ENCODE data around the gene MAP2K2.

MAP2K2 gene

DNA sequence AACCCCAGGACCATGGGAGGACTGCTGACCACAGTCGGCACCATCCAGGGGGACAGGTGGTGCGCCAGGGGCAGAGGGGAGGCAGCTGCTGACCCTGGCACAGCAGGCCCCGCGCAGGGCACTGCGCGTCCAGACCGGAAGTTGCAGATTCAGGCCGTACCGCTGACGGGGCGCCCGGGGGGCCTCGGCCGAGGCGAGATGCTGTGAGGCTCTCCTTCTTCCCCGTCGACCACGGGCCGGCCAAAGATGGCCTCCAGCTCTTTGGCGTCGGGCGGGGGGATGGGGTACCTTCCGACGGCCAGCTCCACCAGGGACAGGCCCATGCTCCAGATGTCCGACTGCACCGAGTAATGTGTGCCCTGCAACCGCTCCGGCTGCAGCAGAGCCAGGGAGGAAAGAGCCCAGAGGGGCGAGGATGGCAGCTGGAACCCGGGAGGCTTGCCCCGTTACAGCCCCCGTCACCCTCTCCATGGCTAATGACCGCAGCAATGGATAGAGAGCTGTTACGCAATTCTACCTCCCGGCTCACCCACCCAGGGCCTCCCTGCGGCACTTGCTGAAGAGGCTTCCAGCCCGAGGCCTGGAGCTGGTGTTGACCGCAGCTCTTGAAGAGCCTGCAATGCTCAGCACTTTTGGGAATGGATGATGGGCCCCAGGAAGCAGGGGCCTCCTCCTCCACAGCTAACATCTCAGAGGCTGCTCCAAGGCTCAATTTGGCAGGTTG is 24.7 kb downstream of the MAP2K2 start:
- DNase-seq (ENCODE audit: low read depth in 3 of 3): no peak

DNA sequence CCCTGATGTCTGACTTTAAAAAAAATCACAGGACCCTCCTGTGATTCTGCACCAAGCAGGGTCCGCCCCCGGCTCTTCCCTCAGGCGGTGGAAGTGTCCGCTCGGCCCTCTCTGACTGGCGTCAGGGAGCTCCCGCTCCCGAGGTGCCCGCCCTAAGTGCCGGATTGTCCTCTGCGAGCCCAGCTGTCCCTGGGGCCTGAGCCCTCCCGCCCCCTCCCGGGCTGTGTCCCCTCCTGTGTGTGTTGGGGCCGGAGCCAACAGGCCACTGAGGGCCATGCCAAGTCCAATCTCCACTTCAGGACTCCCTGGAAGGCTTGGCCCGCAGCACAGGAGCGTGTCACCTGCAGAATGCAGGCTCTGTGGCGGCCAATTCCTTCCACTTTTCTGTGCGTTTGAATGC is 25.4 kb downstream of the MAP2K2 start:
- no peak for DNase-seq (ENCODE audit: low read depth in 3 of 3)

DNA sequence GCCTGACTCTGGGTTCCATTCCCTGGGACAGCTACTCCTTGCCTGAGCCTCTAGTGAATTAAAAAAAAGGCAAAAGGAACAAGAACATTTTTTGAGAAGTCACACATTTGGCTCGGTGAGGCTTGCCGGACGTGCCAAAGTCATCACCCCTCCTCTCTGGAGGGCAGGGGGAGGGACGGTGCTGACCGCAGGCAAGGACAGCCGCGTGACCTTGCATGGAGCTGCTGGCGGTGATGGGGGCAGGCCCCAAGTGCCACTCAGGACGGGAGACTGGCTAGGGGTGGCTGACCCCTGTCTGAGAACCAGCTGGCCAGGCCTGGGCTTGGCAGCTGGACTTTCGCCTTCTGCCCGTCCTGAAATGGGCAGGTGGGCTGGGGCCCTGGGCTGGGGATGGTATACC is 26.4 kb downstream of the MAP2K2 start:
- no peak for DNase-seq (ENCODE audit: low read depth in 3 of 3)

DNA sequence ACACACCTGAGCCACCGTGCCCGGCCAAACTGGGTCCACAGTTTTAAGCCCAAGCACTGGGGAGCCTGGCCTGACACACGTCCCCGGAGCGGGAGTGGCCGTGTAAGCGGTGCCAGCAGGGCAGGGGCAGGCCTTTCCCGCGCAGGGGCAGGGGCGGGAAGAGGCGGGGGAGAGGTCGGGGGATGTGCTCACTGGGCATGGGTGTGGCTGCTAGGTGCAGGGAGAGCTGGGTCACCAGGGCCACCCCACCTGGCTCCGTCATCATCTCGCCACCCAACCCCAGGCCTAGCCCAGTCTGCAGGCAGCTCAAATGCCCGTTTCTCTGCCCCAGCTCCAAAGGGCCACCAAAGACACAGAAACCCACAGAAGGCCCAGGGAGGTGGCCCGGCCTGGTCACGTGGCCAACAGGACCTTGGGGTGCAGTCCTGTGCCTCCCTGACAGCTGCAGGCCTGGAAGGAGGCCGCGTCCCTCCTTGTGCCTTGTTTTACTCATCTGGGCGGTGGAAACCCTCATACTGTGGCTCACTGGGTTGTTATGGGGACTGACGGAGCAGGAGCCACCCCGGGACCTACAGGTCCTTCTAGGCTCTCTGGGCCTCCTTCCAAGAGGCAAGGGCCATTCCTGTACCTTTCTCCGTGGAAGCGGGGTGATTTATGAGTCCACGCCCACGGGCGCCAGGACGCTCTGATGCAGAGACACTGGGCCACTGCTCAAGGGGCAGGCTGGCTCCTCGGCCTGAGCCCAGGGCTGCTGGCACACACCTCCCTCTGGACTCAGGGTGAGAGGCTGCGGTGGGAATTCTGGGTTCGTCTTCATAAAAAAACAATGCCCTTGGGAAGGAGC is 27.7 kb downstream of the MAP2K2 start:
- no peak for DNase-seq (ENCODE audit: low read depth in 3 of 3)

DNA sequence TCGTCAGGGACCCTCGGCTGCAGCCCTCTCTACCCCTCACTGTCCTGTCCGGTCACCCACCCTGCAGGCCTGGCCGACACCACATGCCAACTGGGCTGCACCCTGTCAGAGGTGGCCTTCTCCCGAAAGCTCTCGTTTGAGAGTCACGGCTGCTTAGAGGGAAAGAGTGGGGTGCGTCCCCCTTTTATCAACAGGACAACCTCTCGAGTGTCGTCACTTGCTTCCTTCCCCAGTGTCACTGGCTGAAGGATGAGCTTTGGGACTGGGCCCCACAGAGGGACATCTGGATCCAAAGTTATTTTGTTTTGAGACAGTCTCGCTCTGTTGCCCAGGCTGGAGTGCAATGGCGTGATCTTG is 28.5 kb downstream of the MAP2K2 start:
- DNase-seq (ENCODE audit: low read depth in 3 of 3): no peak

DNA sequence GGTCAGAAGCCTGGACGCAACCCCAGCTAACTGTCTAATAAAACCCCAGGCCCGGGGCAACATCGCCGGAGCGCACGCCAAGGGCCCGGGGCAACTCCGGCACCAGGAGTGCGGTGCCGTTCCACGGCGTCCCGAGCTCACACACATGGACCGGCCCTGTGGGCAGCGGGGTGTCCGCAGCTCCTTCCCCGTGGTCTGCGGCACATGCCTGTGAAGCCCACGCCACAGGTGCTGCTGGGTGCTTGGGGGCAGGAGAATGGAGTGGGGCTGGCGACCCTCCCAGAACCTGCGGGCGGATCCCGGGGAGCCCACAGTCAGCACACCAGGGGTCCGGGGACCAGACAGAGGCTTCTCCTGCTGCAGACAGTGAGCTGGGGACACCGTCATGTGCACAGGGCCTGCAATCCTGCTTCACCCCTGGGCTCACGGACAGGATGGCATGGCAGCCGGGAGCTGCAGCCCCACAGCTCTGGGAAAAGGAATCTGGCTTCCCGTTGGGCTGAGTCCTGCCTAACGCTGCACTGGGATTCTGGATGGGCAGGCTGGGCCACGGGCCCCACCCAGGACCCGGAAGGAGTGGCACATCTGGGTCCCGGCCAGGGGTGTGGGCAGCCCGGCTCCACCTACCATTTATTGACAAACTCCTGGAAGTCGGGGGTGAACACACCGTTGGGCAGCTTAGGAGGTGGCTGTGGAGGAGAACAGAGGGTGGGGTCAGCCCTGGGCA is 29.0 kb downstream of the MAP2K2 start:
- DNase-seq (ENCODE audit: low read depth in 3 of 3): no peak

DNA sequence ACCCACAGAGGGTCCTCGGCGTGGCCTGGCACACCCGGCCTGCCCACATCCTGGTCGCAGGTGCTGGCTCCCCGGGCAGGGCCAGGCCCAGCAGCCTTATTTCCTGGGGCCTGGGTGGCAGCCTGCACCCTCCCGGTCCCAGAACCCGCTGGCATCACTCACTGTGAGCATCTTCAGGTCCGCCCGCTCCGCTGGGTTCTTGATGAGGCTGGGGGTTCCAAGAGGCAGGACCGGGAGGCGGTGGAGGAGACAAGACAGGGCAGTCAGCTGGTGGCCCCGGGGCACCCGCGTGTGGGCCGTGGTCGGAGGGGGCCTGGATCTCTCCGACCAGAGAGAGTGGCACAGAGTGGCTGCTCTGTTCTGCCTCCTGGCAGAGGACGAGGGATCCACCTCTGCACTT is 29.6 kb downstream of the MAP2K2 start:
- no peak for DNase-seq (ENCODE audit: low read depth in 3 of 3)

DNA sequence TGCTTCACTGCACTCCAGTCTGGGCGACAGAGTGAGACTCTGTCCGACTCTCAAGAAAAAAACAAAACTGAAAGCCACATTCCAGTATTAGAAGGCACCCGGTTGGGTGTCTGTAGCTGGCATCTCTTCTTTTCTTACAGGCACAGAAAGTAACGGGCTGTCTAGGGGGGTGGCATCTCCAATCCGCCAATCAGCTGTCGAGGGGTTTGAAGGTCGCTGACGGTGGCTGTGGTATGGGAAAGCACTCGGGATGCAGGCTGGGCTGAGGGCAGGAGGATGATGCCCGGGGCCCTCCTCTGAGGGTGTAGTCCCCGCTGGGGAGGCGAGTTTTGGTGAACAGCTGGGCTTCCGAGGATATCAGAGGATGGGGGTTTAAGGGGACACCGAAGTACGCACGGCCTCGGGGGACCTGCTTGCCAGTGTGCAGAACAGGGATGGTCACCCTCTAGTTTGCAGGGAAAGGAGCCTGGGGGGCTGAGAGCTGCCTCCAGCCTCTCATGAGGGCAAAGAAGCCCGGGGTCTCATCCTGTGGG is 30.2 kb downstream of the MAP2K2 start:
- no peak for DNase-seq (ENCODE audit: low read depth in 3 of 3)

DNA sequence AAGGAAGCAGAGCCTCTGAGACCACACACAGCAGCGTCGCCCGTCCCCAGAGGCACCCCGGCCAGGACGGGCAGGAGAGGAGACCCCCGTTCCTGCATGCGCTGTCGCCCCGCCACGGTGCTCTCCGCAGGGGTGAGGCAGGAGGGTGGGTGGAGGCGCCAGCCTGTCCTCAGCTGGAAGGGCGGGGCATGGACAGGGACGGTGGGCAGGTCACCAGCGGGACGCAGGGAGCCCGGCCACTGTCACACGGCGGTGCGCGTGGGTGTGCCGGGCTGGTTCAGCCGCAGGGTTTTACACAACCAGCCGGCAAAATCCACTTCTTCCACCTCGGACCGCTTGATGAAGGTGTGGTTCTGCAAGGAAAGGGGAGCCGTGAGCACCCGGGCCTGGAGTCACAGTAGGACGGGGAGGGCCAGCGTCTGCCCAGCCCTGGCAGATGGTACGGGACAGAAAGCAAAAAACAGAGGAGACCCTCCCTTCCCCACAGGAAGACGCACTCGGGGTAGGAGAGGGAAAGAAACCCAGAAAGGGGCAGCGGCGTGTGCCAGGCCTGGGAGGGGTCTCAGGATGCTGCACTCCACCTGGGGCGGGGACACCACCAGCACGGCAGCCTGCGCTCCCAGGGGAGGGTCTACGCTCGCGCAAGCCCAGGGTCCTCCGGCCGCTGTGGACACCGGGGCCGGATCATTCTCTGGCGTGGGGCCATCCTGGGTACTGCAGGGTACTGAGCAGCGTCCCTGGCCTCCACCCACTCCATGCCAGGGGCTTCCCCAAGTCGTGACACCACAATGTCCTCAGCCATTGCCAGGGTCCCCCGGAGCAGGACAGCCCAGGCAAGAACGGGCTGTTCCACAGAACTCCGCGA is 33.3 kb downstream of the MAP2K2 start:
- no peak for DNase-seq (ENCODE audit: low read depth in 3 of 3)

DNA sequence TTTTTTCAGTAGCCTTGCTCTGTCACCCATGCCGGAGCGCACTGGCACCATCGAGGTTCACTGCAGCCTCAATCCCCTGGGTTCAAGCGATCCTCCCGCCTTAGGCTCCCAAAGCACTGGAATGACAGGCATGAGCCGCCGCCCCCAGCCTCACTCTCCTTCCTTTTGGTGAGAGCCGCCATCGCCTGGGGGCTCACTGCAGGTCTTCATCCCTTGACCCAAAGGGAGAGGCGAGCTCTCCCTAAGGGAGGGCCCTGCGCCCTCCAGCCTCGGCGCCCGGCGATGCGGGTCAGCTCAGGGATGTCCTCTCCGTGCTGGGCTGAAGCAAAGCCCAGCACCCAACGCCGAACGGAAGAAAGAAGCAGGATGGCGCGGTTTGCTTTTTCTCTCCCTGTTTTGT is 34.0 kb downstream of the MAP2K2 start:
- no peak for DNase-seq (ENCODE audit: low read depth in 3 of 3)

DNA sequence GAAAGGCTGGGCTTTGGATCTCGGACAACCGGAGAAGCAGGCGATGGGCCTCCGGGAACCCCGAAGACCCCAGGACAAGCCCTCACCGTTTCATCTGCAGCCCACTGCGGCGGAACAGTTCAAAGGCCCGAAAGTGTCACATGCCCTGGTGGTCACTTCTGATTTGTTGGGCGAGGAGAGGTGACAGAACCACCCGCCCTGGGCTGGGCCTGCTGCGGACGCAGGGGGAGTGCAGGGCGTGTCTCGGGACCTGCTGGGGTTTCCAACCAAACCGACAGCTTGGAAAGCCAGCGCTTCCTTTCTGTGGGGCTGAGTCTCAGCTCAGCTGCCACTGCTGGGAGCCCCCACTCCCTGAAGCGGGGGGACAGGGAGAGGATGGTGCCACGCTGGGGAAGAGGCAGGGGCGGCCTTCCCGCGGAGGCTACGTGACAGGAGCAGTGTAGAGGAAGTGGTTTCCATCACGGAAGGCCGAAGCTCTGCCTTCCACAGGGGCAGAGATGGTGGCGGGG is 34.5 kb downstream of the MAP2K2 start:
- DNase-seq (ENCODE audit: low read depth in 3 of 3): peak in 1 of 3 experiments; percentile 56

DNA sequence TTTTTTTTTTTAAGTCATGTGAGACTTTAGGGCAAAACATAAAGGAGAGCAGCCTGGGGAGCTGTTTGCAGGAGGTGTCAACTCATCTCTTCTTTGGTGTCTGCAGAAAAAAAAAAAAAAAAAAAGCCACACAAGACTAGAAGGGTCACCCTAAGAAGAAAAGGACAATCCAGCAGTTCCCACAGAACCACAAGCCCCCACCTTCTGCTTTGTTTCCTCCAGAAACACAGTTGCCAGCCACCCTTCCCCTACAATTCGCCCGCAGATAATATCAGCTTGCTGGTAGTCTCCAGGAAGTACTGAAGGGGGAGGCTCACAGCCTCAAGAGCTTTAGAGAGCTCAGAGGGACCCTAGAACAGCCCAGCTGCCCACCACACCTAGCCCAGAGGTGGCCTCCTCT is 34.9 kb downstream of the MAP2K2 start:
- DNase-seq (ENCODE audit: low read depth in 3 of 3): no peak

DNA sequence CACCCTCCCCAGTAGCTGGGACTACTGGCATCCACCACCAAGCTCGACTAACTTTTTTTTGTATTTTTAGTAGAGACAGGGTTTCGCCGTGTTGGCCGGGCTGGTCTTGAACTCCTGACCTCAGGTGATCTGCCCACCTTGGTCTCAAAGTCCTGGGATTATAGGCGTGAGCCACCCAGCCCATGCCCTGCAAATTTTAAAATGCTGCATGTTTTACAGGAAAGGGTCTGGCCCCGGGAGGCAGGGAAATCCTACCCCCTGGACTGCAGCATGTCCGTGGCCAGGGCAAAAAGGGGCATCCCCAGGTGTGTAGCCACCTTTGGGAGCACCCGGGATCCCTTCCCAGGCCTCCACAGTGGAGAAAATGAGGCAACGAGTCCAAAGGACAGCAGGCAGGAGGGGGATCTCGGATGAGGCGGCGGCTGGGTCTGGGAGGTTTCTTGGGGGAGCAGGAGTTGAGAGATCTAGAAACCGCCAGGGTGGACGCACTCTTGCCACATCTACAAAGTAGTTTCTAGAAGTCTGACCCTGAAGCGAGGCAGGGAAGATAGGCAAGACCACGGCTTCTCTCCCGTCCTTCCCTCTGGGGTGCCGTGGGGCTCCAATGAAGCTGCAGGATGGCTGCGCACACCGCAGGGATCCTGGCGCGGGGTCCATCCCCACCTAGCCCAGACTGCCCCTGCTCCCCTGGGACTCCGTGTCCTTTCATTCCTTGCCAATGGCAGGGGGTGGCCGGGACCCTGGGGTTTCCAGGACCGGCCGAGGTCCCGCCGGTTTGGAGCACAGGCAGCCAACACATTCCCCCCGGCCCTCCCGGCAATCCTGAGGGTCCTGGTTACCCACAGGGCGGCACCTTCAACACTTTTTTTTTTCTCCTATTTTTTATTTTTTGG is 35.9 kb downstream of the MAP2K2 start:
- no peak for DNase-seq (ENCODE audit: low read depth in 3 of 3)

DNA sequence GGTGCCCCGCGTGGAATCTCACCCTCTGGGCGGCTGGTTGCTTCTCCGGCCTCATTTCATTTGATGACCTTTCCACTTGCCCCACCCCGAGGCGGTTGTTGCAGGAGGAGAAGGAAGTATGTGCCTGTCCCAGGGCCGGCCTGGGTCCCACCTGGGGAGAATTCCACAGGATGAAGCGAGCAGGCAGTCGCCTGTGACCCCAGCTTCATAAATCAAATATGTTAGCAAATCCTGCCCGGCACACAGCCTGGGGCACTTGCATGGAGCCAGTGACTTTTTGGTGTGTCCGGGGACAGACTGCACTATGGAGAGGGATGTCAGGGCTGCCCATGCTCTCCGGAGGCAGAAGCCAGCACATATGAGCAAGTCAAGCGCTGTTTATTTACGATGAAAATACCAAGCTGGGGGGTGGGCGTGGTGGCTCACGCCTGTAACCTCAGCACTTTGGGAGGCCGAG is 37.5 kb downstream of the MAP2K2 start:
- DNase-seq (ENCODE audit: low read depth in 3 of 3): no peak

DNA sequence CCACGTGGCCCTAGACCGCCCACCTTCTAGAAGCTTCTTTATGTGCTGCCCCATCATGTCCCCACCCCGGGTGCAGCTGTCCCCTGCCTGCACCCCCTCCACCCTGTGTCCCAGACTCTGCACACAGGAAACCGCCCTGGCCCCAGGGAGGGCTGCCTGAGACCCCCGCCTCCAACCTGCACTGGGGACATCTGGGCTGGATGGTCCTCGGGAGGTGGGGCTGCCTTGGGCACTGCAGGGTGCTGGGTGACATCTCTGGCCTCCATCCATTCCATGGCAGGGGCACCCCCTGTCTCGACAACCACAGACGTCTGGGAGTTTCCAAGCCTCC is 39.4 kb downstream of the MAP2K2 start:
- no peak for DNase-seq (ENCODE audit: low read depth in 3 of 3)

DNA sequence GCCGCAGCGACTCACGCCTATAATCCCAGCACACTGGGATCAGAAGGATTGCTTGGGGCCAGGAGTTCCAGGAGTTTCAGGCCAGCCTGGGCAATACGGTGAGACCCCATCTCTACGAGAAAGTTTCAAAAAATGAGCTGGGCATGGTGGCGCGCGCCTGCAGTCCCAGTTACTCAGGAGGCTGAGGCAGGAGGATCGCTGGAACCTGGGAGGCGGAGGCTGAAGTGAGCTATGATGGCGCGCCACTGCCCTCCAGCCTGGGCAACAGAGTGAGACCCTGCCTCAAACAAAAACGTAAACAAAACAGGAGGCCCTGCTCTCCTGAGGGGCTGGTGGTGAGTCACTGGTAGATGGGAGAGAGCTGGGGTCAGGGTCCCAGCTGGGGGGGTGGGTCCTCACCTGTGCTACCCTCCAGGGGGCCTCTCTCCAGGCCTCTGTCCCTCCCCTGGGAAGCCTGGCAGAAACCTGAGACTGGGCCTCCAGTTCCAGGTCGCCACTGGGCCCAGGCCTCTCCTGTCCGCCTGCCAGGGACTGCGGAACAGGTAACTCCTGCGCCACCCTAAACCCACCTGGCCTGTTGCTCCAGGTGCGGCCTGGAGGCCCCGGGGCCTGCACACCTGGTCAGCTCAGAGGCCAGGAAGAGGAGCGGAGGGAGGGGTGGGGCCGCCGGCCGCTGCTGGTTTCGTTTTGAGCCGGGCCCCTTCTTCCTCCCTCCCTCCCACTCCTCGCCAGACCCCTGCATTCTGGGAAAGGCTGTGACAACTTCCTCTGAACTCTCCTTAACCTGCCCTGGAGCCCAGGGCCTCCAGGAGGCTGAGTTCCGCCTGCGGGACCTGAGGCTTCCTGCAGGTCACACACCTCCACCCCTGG is 40.0 kb downstream of the MAP2K2 start:
- DNase-seq (ENCODE audit: low read depth in 3 of 3): no peak

DNA sequence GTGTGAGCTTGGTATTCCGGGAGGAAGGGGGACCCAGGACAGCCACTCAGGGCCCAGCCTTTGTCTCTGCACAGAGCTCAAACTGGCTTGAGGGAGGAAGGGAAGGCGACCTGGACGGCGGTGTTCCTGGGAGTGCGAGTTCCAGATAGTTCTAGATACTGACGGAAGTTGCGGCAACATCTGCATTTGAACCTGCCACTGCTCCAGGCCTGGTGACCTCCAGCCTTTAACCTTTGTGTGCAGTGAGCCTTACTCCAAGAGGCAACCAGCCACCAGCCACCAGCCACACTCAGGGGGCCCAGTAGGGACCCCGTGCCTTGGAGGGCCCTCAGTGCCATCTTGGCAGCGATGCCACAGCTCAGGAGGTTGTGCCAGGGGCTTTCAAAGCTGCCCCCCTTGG is 41.8 kb downstream of the MAP2K2 start:
- DNase-seq (ENCODE audit: low read depth in 3 of 3): no peak

DNA sequence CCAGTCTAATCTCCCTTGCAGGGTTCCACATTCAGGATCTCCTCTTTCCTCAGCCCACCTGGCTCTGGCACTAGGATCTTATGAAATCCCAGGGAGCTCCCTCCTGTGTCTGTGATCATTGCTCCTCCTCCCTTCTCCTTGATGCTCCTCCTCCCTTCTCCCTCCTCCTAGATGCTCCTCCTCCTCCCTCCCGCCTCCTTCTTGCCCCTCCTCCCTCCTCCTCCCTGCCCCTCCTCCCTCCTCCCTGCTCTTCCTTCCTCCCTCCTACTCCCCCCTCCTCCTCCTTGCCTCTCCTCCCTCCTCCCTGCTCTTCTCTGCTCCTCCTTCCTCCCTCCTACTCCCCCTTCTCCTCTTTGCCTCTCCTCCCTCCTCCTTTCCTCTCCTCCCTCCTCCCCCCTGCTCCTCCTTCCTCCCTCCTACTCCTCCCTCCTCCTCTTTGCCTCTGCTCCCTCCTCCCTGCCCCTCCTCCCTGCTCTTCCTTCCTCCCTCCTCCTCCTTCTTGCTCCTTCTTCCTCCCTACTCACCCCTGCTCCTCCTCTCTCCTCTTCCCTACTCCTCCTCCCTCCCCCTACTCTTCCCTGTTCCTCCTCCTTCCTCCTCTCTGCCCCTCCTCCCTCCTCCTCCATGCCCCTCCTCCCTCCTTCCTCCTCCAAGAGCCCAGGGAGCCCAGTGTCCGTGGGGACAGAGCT is 42.3 kb downstream of the MAP2K2 start:
- no peak for DNase-seq (ENCODE audit: low read depth in 3 of 3)

DNA sequence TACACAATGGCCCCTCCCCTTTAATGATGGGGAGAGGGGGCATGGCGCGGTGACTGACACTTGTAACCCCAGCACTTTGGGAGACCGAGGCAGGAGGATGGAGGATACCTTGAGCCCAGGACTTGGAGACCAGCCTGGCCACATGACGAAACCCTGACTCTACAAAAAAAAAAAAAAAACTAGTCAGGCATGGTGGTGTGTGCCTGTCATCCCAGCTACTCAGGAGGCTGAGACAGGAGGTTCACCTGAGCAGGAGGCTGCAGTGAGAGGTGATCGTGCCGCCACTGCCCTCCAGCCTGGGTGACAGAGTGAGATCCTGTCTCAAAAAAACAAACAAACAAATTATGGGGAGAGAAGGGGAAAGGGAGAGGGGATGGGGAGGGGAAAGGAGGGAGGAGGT is 43.4 kb downstream of the MAP2K2 start:
- DNase-seq (ENCODE audit: low read depth in 3 of 3): no peak
